ENCODE data around the gene PHOSPHO1. TPM values are rescaled to one million over a fixed set of nuclear protein-coding genes. Genes with fewer than 3 reads are reported as not detected.
A peak's percentile ranks its signal among the peaks of the same experiment; 100 is the strongest.

PHOSPHO1 gene
- total RNA-seq, 1 donor from 2014 or later: not detected

DNA sequence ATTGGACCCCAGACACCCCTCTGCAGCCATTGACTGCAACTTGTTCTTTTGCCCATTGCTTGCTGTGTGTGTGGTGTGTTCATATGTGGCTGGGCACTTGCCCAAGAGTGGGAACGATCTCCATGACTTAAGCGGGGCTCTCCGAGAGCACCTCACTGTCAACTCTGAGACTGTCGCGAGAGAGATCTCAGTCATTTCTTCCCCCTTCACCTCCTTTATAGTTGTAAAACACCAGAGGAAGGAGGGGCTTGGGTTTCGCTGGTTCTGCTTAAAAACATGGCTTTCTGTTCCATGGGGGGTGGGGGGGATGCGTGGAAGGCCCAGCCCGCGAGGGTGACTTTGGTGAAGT is 7.4 kb downstream of the PHOSPHO1 start:
- H3K9me3 Mint-ChIP-seq: no peaks in the 10 kb centered on the region
- H3K36me3 Mint-ChIP-seq (ENCODE audit: low read depth): no peaks in the 10 kb centered on the region
- DNase-seq (ENCODE audit: low read depth, low spot score): no peak
- H3K4me3 Mint-ChIP-seq: peak overlapping the region; percentile 47
- H3K27ac Mint-ChIP-seq (ENCODE audit: unreplicated experiment): no peak overlapping the region
- peaks cover 71% of the 10 kb centered on the region for H3K27me3 Mint-ChIP-seq (ENCODE audit: low read depth)
- TF ChIP-seq, protein P1, sequence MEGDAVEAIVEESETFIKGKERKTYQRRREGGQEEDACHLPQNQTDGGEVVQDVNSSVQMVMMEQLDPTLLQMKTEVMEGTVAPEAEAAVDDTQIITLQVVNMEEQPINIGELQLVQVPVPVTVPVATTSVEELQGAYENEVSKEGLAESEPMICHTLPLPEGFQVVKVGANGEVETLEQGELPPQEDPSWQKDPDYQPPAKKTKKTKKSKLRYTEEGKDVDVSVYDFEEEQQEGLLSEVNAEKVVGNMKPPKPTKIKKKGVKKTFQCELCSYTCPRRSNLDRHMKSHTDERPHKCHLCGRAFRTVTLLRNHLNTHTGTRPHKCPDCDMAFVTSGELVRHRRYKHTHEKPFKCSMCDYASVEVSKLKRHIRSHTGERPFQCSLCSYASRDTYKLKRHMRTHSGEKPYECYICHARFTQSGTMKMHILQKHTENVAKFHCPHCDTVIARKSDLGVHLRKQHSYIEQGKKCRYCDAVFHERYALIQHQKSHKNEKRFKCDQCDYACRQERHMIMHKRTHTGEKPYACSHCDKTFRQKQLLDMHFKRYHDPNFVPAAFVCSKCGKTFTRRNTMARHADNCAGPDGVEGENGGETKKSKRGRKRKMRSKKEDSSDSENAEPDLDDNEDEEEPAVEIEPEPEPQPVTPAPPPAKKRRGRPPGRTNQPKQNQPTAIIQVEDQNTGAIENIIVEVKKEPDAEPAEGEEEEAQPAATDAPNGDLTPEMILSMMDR (conservative IDR thresholded peaks at IDR 0.05): no peak
- H3K4me1 Mint-ChIP-seq: peaks cover 7% of the 10 kb centered on the region

DNA sequence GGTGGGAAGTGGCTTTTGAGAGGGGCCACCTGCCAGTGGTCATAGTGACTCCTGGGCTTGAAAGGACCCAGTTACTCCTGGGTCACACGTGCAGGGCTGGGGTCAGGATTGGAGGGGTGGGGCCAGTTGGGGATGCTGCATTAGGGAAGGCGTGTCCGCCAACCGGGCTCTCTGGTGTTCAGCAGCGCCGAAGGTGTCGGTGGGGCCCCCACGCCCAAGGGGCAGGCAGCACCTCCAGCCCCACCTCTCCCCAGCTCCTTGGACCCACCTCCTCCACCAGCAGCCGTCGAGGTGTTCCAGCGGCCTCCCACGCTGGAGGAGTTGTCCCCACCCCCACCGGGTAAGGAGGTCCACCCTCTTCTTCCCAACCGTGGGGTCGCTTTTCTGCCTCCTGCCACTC is 10.6 kb downstream of the PHOSPHO1 start:
- Mint-ChIP-seq H3K36me3 (ENCODE audit: low read depth) (no peaks in the 10 kb centered on the region), H3K4me3 (no peak overlapping the region), H3K27me3 (ENCODE audit: low read depth) (peaks cover 44% of the 10 kb centered on the region), H3K4me1 (peaks cover 7% of the 10 kb centered on the region), H3K9me3 (no peaks in the 10 kb centered on the region), H3K27ac (ENCODE audit: unreplicated experiment) (no peak overlapping the region)
- TF ChIP-seq, protein P1 (conservative IDR thresholded peaks at IDR 0.05): no peak
- DNase-seq (ENCODE audit: low read depth, low spot score): no peak

DNA sequence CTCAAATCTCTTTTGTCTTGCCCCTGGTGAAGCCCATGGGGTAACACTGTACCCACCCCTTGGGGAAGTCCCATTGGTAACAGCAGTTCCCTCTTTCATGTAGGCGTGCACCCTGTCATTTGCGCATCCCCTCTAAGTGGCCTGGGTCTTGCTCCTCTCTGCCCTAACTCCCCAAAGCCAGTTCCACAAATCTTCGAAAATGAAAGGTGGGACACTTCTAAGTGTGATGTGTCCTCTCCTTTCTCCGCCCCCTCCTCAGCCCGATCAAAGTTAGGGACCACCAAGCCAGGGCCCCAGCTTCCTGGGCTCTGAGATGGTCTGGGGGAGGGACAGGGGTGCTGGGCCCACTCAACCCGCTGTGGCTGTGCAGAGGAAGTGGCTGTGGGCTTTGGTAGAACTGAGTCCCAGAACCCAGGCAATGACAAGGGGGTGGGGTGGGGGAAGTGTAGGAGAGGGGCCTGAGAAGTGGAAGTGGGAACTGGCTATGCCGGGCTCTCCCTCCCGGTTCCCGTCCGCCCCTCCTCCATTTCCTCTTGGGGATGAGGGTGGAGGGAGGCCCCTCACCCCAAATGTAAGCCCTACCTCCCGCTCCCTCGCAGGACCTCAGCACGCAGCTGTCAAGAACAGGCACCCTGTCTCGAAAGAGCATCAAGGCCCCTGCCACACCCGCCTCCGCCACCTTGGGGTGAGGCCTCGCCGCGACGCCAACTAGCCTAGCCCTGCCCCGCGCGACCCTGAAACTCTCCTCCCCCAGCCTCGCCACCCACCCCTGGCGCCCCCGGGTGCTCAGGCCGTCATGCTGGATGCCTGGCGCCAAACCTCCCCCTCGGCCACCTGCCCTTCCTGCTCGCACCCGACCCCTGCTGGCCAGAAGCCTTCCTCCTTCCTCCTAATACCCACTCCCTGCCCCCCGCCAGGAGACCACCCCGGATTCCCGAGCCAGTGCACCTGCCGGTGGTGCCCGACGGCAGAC is 11.4 kb downstream of the PHOSPHO1 start:
- peaks cover 38% of the 10 kb centered on the region for H3K27me3 Mint-ChIP-seq (ENCODE audit: low read depth)
- no peak for DNase-seq (ENCODE audit: low read depth, low spot score)
- TF ChIP-seq, protein P1 (conservative IDR thresholded peaks at IDR 0.05): no peak
- no peaks in the 10 kb centered on the region for H3K9me3 Mint-ChIP-seq
- H3K4me1 Mint-ChIP-seq: peaks cover 7% of the 10 kb centered on the region
- H3K4me3 Mint-ChIP-seq: no peak overlapping the region
- H3K36me3 Mint-ChIP-seq (ENCODE audit: low read depth): no peaks in the 10 kb centered on the region
- no peak overlapping the region for H3K27ac Mint-ChIP-seq (ENCODE audit: unreplicated experiment)

DNA sequence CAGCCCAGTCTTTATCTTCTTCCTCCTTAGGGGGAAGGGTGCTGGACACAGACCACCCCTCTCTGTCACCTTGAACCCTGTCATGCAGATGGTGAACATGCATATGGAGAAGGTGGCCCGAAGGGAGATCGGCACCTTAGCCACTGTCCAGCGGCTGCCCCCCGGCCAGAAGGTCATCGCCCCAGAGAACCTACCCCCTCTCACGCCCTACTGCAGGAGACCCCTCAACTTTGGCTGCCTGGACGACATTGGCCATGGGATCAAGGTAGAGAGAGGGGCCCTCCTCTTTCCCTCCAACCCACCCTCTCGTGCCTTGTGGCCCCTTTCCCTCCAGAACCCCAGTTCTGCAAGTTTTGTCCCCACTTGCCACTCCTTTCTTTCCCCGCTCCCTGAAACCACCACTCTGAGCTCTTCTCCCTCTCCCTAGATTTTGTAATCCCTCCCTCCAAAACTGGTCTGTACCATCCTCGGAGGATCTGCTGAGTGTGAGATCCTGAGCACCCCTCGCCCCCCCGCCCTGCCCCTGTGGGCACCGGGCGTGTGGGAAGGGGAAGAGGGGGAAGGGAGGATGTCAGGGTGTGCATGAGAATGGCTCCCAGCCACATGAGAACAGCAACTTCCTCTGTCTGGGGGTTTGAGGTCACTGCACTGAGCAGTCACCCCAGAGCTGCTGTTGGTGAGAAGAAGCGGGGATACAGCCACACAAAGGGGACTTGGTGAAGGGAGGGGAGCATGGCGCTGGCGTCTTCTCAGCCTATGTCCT is 12.8 kb downstream of the PHOSPHO1 start:
- TF ChIP-seq, protein P1 (conservative IDR thresholded peaks at IDR 0.05): no peak
- no peak overlapping the region for H3K4me3 Mint-ChIP-seq
- no peaks in the 10 kb centered on the region for H3K36me3 Mint-ChIP-seq (ENCODE audit: low read depth)
- H3K9me3 Mint-ChIP-seq: no peaks in the 10 kb centered on the region
- H3K4me1 Mint-ChIP-seq: no peaks in the 10 kb centered on the region
- no peak overlapping the region for H3K27ac Mint-ChIP-seq (ENCODE audit: unreplicated experiment)
- peaks cover 24% of the 10 kb centered on the region for H3K27me3 Mint-ChIP-seq (ENCODE audit: low read depth)
- no peak for DNase-seq (ENCODE audit: low read depth, low spot score)

DNA sequence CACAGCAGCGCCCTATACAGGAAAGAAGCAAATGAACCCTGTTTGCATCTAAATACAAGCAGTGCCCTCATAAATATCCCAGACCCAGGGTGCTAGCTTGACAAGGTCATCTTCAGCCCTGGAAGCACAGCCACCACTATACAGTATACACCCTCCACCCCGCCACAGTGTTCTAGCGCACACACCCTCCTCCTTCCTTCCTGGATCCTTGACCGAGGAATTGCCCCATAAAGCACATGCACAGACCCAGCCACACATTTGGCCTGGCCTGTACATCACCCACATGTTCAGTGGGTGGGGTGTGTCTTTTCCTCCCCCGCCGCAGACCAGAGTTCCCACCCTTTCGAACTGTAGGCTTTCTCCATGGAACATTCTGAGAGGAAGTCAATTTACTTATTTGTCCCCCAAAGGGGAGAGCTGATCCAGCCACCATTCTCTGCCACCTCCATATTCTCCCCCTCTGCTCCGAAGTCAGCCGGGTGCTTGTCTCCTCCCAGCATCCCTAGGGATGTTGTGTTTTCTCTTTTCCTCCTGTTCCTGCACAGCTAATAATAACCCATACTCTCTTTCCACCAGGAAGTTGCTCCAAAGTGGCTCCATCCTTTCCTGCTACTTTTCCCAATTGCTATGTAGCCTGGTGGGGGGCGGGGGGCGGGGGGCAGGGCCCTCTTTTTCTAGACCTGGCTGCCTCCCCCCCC is 13.5 kb downstream of the PHOSPHO1 start:
- H3K4me3 Mint-ChIP-seq: no peak overlapping the region
- DNase-seq (ENCODE audit: low read depth, low spot score): no peak
- no peaks in the 10 kb centered on the region for H3K36me3 Mint-ChIP-seq (ENCODE audit: low read depth)
- no peaks in the 10 kb centered on the region for H3K4me1 Mint-ChIP-seq
- TF ChIP-seq, protein P1 (conservative IDR thresholded peaks at IDR 0.05): no peak
- H3K9me3 Mint-ChIP-seq: no peaks in the 10 kb centered on the region
- H3K27me3 Mint-ChIP-seq (ENCODE audit: low read depth): peaks cover 17% of the 10 kb centered on the region
- H3K27ac Mint-ChIP-seq (ENCODE audit: unreplicated experiment): no peak overlapping the region

All from neural crest cell (in vitro differentiated cells).